Stimulated activated naive CD8-positive, alpha-beta T cell treated with anti-CD3 and anti-CD28 coated beads, Interleukin-15, amount 100 ng/mL, for 72 hours (primary cell): ENCODE results near the gene NCAM1.
"Not testable (repeated sequence)": the region's sequence is repeated elsewhere in the genome, so short reads cannot be mapped to it uniquely, and the experiment has no call there.

ENCODE experiments used
- ATAC-seq: fragments of 150-1000 bp; cut with Tn5 transposase; 2 replicates; pipeline ENCODE4 v1.10.0; 2021; ENCODE audit warnings: mild to moderate bottlenecking, moderate library complexity
- DNase-seq, 2 donors: peaks; one replicate each; pipeline ENCODE4 v3.0.0; 2021 to 2022
- H3K27ac Mint-ChIP-seq, 2 donors: one replicate each; pipeline ENCODE4 v1.8.0; 2022; ENCODE audit warnings: mild to moderate bottlenecking in 2 of 2, mixed read lengths in 2 of 2, moderate library complexity in 2 of 2
- H3K27me3 Mint-ChIP-seq: one replicate; pipeline ENCODE4 v1.8.0; 2022; ENCODE audit warnings: mixed read lengths
- H3K4me1 Mint-ChIP-seq: one replicate; pipeline ENCODE4 v1.8.0; 2022; ENCODE audit warnings: mild to moderate bottlenecking, mixed read lengths
- H3K4me3 Mint-ChIP-seq, 2 donors: one replicate each; pipeline ENCODE4 v1.8.0; 2022; ENCODE audit warnings: mild to moderate bottlenecking in 2 of 2, mixed read lengths in 2 of 2, moderate library complexity in 1 of 2
- H3K9me3 Mint-ChIP-seq, 2 donors: one replicate each; pipeline ENCODE4 v1.8.0; 2022; ENCODE audit warnings: mixed read lengths in 2 of 2

NCAM1 gene

DNA sequence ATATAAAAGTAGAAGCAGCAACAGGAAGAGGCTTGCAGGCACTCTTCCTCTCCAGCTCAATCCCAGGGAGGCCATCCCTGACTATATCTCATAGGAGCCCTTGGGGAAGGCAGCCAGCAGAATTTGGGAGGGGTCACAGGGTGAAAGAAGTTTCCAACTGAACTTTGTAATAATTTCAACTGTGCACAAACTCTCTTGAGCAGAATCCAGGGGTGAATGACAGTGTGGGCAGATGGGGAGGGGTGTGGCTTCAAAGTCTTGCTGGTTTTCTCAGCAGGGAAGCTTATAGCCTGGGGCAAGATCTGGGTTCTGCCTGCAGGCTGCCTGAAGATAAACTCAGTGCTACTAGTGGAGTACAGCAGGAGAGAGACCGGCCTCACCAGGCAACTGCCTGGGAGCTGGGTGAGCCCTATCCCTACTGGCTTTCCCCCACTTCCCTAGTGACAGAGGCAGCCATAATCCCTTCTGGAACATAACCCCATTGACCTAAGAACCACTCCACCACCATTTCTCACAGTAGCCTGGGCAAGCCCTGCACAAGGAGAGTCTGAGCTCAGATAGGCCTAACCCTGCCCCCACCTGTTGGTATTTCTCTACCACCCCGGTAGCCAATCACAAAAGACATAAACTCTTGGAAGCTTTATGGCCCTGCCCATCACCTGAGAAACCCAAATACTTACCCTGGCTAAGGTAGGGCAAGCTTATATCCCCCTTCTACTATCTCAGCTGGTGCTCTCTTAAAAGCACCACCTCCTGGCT is 335.4 kb downstream of the NCAM1 start:
- H3K27me3 Mint-ChIP-seq, result peaks cover 71% of the 10 kb centered on the region
- ATAC-seq, result no peak
- no peak overlapping the region for H3K4me3 Mint-ChIP-seq

DNA sequence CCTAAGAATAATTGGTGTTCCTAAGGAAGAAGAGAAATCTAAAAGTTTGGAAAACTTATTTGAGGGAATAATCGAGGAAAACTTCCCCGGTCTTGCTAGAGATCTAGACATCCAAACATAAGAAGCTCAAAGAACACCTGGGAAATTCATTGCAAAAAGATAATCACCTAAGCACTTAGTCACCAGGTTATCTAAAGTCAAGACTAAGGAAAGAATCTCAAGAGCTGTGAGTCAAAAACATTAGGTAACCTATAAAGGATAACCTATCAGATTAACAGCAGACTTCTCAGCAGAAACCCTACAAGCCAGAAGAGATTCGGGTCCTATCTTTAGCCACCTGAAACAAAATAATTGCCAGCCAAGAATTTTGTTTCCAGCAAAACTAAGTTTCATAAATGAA is 337.3 kb downstream of the NCAM1 start:
- H3K4me1 Mint-ChIP-seq, H3K4me3 Mint-ChIP-seq, H3K27ac Mint-ChIP-seq, H3K9me3 Mint-ChIP-seq, DNase-seq, ATAC-seq: not testable (repeated sequence)
- peaks cover 79% of the 10 kb centered on the region for H3K27me3 Mint-ChIP-seq

More for the DNA sequence above, 335.4 kb downstream of the NCAM1 start:
- Mint-ChIP-seq H3K9me3 (no peaks in the 10 kb centered on the region), H3K4me1 (no peaks in the 10 kb centered on the region), H3K27ac (no peak overlapping the region)
- DNase-seq, result no peak

- Mint-ChIP-seq H3K27ac (no peak overlapping the region), H3K4me1 (no peaks in the 10 kb centered on the region)
Observed at GRCh38 chr11:113304916-113305315, 343.7 kb downstream of the NCAM1 start.

GRCh38 chr11:113305440-113306336 is 344.5 kb downstream of the NCAM1 start:
- ATAC-seq, result peak; percentile 94

More at GRCh38 chr11:113304916-113305315, 343.7 kb downstream of the NCAM1 start:
- DNase-seq (no peak), ATAC-seq (no peak)
- no peak overlapping the region for H3K4me3 Mint-ChIP-seq
- peaks cover 34% of the 10 kb centered on the region for H3K27me3 Mint-ChIP-seq
- no peaks in the 10 kb centered on the region for H3K9me3 Mint-ChIP-seq

GRCh38 chr11:113308601-113309000 is 347.4 kb downstream of the NCAM1 start:
- Mint-ChIP-seq H3K4me3 (no peak overlapping the region), H3K4me1 (peaks cover 3% of the 10 kb centered on the region), H3K9me3 (no peaks in the 10 kb centered on the region), H3K27me3 (peaks cover 8% of the 10 kb centered on the region), H3K27ac (no peak overlapping the region)
- DNase-seq (no peak), ATAC-seq (no peak)

More at GRCh38 chr11:113305440-113306336, 344.5 kb downstream of the NCAM1 start:
- no peak overlapping the region for H3K27ac Mint-ChIP-seq
- peak; percentile 59 to 68 for DNase-seq
- H3K4me3 Mint-ChIP-seq, result no peak overlapping the region
- peaks cover 26% of the 10 kb centered on the region for H3K27me3 Mint-ChIP-seq
- no peaks in the 10 kb centered on the region for H3K4me1 Mint-ChIP-seq
- no peaks in the 10 kb centered on the region for H3K9me3 Mint-ChIP-seq

GRCh38 chr11:113311536-113311935 is 350.3 kb downstream of the NCAM1 start:
- peaks cover 17% of the 10 kb centered on the region for H3K4me1 Mint-ChIP-seq
- DNase-seq (no peak), ATAC-seq (no peak)
- no peaks in the 10 kb centered on the region for H3K27me3 Mint-ChIP-seq
- no peaks in the 10 kb centered on the region for H3K9me3 Mint-ChIP-seq
- H3K27ac Mint-ChIP-seq, result peak overlapping the region in 1 of 2 donors; percentile 9
- H3K4me3 Mint-ChIP-seq, result no peak overlapping the region

DNA sequence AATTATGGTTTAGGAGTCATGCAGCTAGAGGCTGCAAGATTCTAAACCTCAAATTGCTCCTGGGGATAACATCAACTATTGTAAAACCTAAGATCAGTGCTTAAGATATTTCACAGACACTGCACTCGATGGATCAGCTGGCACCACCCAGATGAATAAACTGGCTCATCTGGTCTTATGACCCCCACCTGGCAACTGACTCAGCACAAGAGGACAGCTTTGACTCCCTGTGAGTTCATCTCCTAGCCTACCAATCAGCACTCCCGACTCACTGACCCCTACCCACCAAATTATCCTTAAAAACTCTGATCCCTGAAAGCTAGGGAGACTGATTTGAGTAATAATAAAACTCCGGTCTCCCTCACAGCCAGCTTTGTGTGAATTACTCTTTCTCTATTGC is 352.4 kb downstream of the NCAM1 start:
- DNase-seq, result no peak
- Mint-ChIP-seq H3K9me3 (peaks cover 0 to 5% of the 10 kb centered on the region in 2 donors), H3K27me3 (no peaks in the 10 kb centered on the region), H3K4me3 (peak overlapping the region; percentile 83 to 87), H3K27ac (peak overlapping the region; percentile 75 to 86), H3K4me1 (peaks cover 17% of the 10 kb centered on the region)
- no peak for ATAC-seq

DNA sequence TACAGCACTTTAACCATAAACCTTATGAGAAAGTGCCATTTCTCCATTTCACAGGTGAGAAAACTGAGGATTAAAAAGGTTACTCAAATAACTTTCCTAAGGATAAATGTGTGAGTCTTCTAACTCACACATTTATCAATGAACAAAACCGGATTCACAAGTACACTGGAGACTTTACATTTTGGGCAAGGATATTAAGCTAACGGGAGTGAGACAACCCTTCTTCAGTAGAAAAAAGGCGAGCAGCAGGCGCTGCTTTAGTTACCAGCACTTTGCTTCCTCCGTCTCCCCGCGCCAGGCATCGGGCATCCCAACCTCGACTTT is 352.8 kb downstream of the NCAM1 start:
- ATAC-seq, result no peak
- Mint-ChIP-seq H3K4me3 (peak overlapping the region; percentile 83 to 87), H3K27ac (peak overlapping the region; percentile 75 to 86), H3K4me1 (peaks cover 17% of the 10 kb centered on the region), H3K27me3 (no peaks in the 10 kb centered on the region), H3K9me3 (peaks cover 0 to 7% of the 10 kb centered on the region in 2 donors)
- DNase-seq, result no peak

- DNase-seq, result peak; percentile 91 to 92
- no peaks in the 10 kb centered on the region for H3K27me3 Mint-ChIP-seq
- H3K27ac Mint-ChIP-seq, result peak within 1 kb of the TSS; percentile 83 to 86
- H3K4me3 Mint-ChIP-seq, result peak within 1 kb of the TSS; percentile 83 to 87
- H3K4me1 Mint-ChIP-seq, result peaks cover 17% of the 10 kb centered on the region
- peak; percentile 98 for ATAC-seq
- peaks cover 0 to 7% of the 10 kb centered on the region in 2 donors for H3K9me3 Mint-ChIP-seq
Observed at GRCh38 chr11:113314389-113315301, 353.4 kb downstream of the NCAM1 start, which contains the start of gene TTC12. Gene TTC12, plus strand, starts transcription at chr11:113314583. Its CDS starts 1,675 bp downstream, at chr11:113316258.

- no peak overlapping the region for H3K27ac Mint-ChIP-seq
- no peak for ATAC-seq
- H3K4me1 Mint-ChIP-seq, result peaks cover 17% of the 10 kb centered on the region
- H3K27me3 Mint-ChIP-seq, result no peaks in the 10 kb centered on the region
- DNase-seq, result no peak
- peaks cover 0 to 7% of the 10 kb centered on the region in 2 donors for H3K9me3 Mint-ChIP-seq
- peak overlapping the region in 1 of 2 donors; percentile 87 for H3K4me3 Mint-ChIP-seq
Observed at GRCh38 chr11:113315811-113316210, 354.6 kb downstream of the NCAM1 start.

DNA sequence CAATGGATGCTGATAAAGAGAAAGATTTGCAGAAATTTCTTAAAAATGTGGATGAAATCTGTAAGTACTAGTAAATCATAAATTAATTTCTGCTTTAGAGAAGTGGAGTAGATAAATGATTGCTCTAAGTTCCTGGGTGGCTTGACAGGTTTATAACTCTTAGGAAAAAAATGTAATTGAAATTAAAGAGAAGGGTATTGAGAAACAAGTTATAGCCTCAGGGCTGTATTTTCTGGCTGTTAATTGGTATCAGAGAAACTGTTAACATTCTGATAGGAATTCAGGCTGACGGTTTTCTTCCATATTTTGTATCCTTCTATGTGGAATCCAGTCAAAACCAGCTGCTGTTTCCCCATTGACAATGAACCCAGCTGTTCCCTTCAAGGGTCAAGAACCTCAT is 355.0 kb downstream of the NCAM1 start:
- DNase-seq (no peak), ATAC-seq (no peak)
- H3K9me3 Mint-ChIP-seq, result peaks cover 0 to 7% of the 10 kb centered on the region in 2 donors
- no peaks in the 10 kb centered on the region for H3K27me3 Mint-ChIP-seq
- no peak overlapping the region for H3K27ac Mint-ChIP-seq
- H3K4me1 Mint-ChIP-seq, result peaks cover 17% of the 10 kb centered on the region
- no peak overlapping the region for H3K4me3 Mint-ChIP-seq

DNA sequence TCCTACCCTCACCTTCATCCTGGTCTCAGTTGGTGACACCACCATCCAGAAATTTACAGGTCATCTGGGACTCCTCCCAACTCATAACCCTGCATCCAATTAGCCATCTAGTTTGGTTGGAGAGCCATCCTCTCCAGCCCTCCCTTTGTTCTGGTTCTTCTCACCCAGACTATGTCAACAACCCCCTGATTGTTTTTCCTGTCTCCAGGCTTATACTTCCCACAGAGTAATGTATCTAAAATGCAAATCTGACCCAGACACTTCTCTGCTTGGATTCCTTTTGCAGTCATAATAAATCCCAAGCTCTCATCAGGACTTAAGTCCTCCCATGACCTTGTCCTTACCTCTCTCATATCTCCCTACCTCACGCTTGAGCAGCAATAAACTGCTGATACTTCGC is 356.1 kb downstream of the NCAM1 start:
- peak overlapping the region in 1 of 2 donors; percentile 64 for H3K27ac Mint-ChIP-seq
- no peak for ATAC-seq
- H3K9me3 Mint-ChIP-seq, result peaks cover 0 to 7% of the 10 kb centered on the region in 2 donors
- no peak for DNase-seq
- H3K4me3 Mint-ChIP-seq, result no peak overlapping the region
- peaks cover 17% of the 10 kb centered on the region for H3K4me1 Mint-ChIP-seq
- no peaks in the 10 kb centered on the region for H3K27me3 Mint-ChIP-seq

- no peak for ATAC-seq
- no peak for DNase-seq
- H3K27me3 Mint-ChIP-seq, result no peaks in the 10 kb centered on the region
- H3K27ac Mint-ChIP-seq, result no peak overlapping the region
- peaks cover 10% of the 10 kb centered on the region for H3K4me1 Mint-ChIP-seq
- H3K9me3 Mint-ChIP-seq, result peaks cover 0 to 7% of the 10 kb centered on the region in 2 donors
- H3K4me3 Mint-ChIP-seq, result no peak overlapping the region
Observed at GRCh38 chr11:113319085-113319484, 357.9 kb downstream of the NCAM1 start.

DNA sequence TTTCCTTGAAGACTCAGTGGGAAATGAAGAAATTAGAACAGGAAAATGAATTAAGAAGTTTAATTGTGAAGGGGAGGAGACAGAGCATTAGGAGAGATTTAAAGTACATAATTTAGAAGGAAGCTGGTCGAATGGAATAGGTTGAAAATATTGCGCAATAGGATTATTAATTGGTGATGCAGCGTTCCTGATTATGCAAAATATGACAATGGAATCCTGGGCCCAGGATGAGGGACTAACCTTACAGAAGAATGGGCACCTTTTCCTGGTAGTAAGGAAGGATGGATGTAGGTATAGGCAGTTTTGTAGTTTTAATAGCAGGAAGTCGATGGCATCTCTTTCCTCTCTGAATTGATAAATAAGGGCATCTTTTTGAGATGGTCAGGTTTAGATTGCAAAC is 360.9 kb downstream of the NCAM1 start:
- ATAC-seq (no peak), DNase-seq (no peak)
- Mint-ChIP-seq H3K27ac (no peak overlapping the region), H3K27me3 (no peaks in the 10 kb centered on the region), H3K9me3 (peaks cover 0 to 7% of the 10 kb centered on the region in 2 donors), H3K4me3 (no peak overlapping the region), H3K4me1 (no peaks in the 10 kb centered on the region)

DNA sequence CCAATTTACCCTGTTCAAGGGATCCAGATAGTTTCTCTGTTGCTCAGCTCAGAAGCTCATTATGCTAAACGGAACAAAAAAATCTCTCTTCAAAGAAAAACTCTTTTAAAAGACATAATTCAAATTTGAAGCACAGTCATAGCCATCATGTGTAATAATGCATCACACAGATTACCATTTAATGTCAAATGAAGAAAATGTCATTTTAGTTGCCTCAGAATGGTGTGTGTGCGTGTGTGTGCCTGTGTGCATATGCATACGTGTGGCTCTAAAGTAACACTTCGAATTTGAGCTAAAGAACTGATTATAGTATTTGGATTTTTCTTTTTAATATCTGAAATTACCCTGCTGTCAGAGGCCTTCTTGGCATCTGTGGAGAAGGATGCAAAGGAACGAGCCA is 363.0 kb downstream of the NCAM1 start:
- Mint-ChIP-seq H3K4me3 (no peak overlapping the region), H3K27me3 (no peaks in the 10 kb centered on the region)

More for the DNA sequence above, 363.0 kb downstream of the NCAM1 start:
- ATAC-seq (no peak), DNase-seq (no peak)
- H3K27ac Mint-ChIP-seq, result no peak overlapping the region
- H3K9me3 Mint-ChIP-seq, result no peaks in the 10 kb centered on the region
- no peaks in the 10 kb centered on the region for H3K4me1 Mint-ChIP-seq
